Stimulated activated CD8-positive, alpha-beta memory T cell treated with anti-CD3 and anti-CD28 coated beads, Interleukin-7, amount 100 ng/mL, for 4 hours (primary cell): Measurements from ENCODE around the gene C17orf67.

ENCODE experiments used
- DNase-seq, 2 donors: peaks; one replicate each; pipeline ENCODE4 v3.0.0-alpha.2; 2020; ENCODE audit warnings: low read depth in 2 of 2

Gene C17orf67

DNA sequence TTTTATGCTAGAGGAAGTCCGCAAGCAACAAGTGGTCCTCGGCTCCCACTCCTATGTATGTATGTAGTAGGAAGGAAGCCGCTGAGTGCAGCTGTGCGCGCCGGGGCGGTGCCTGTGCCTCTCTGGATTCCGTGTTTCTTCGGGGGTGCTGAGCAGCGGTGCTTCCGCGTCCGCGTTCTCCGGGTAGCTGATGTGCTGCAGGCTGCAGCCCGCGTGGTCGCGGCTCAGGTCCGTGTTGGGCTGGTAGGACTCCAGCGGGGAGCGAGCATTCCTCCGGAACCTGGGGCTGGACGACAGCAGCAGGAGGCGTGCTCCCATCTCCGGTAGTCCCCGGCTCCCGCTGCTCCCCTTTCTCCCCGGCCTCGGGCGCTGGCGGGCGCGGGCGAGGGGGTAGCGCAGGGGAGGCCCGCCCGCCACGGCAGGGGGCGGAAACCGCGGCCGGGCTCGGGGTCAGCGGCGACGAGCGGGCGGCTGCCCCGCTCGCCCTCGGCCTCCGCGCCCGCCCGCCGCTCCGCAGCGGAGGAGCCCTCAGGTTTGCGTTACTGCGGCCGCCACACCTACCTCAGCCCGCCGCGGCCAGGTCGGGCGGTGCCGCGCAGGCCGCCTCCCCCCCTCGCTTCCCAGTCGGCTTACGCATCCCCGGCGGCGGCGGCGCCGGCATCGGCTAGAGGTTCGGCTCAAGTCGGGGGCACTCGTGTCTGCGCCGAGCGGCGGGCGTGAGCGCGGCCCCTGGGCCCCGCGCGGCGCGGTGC, 487 bp downstream of the C17orf67 start:
- DNase-seq: peak; percentile 39 to 62

DNA sequence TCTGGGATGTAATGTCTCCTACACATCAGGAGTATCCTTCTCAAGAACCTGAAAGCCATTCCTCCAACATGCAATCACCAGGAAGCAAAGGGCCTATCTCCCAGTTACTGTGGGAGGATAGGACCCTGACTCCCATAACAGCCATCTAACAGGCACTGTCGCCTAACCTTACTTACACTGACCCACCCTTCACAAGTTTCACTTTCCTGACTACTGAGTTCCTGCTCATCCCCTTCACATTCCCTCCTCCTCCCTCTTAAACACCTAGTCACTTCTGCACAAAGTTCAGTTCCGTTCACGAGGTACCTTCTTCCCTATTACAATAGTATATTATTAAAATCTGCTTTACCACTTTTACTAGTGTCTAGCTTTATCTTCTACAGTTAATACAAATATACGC, 1.3 kb downstream of the C17orf67 start:
- no peak for DNase-seq

DNA sequence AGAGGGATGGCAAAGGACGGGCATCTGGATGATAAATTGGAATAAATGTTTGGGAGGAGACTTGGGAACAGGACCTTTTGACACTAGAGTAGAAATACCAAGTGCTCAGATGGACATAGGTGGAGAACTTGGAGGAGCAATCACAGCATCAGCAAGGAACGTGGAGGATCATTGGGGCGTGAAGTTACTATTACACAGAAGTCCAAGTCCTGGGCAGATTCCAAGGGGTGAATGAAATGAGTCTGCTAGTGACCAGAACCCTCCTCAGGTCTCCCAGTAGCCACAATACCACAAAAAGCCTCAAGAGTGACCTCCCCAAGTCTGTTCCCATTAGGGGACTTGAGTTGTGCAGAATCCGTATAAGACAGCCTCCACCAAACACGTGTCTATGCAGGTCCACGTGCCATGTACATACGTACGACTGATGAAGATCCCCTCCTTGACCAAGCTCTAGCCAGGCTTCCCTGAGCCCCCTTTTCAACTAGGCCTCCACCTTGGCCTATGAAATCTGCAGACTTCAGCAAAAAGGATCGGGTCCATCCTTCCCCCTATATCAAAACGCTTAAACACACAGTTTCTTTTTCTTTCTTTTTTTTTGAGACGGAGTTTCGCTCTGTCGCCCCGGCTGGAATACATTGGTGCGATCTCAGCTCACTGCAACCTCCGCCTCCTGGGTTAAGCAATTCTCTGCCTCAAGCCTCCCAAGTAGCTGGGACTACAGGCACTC, 2.2 kb downstream of the C17orf67 start:
- no peak for DNase-seq

DNA sequence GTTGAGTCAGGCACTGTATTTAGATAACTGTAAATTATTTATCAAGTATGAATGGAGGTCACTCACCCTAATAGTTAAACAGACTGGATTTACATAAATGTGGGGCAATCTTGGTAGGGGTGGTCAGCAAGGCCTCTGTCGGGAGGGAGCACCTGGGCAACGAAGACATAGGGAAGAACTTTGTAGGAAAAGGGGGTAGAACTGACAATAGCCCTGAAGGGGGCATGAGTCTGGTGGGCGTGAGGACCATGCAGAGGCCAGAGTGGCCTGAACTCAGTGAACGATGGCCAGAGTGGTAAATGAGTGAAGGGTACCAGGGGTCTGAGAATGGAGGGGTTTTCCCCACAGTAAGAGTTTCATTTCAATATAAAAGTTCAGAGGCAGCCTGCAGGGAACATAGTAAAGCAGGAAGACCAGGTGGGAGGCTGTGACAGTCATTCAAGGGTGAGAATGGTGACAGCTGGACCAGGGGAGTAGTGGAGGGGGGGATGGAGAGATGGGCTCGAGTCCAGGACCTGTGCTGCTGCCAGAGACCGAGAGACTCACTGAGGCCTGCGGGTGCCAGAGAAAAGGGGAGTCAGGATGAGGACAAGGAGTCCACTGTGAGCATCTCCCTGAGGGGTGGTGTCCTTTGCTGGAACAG, 2.9 kb downstream of the C17orf67 start:
- no peak for DNase-seq

DNA sequence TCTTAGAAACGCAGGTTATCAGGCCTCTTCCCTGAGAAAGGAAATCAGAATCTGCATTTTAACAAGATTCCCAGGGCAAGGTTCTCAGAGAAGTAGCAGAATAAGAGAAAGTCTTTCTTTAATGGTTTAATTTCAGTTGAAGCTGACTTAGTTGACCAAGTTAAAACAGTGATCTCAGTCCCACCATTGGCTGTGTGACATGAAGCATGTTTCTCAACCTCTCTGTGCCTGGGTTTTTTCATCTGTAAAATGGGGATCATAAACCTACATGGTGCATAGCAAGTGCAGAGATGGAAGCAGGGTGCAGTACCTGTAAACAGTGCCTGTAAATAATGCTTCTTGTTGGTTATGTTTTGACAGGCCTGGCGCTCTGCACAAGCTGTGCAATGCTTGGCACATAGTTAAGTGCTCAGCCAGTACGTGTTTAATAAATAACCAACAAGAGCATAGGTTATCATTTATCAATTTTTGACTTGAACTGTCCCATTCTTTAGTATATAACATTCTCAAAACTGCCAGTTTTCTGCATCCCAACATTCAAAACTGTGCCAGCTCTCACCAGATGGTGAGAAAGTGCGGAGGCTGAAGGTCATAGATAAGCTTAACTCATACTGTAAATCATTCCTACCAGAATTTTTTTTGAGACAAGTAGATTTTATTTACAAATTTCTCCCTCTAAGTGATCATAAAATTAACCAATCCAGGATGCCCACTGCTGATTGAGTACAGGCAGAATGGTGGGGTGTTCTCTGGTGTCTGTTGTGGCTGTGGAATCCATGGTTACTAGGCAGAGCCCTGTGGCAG, 6.9 kb downstream of the C17orf67 start:
- no peak for DNase-seq

DNA sequence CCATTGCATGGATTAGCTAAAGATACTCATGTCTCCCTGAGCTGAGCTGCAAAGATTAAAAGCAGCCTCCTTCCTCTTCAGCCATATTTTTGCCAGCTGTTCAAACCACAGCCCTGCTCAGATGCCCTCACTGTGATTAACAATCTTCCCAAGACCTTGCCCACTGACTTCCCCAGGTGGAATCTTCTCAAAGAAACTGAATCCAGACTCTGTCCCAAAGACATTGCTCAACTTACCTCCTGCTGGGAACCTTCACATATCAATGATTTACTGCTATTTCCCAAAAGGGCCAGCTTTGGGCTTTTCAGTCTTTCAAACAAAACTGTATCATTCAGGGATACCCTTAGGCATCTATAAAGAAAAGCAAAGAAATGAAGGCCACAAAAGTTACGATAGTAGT, 9.2 kb downstream of the C17orf67 start:
- DNase-seq: no peak

DNA sequence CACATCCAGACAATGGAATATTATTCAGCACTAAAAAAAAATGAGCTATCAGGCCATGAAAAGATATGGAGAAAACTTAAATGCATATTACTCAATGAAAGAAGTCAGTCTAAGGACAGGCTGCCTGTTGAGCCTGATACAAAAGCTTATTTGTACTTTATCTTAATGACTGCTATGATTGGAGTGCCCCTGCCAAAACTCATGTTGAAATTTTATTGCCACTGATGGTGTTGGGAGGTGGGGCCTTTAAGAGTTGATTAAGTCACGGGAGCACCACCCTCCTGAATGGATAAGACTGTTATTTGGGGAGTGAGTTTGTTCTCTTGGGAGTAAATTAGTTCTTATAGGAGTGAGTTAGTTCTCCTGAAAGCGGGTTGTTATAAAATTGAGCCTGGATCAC, 9.9 kb downstream of the C17orf67 start:
- DNase-seq: no peak

DNA sequence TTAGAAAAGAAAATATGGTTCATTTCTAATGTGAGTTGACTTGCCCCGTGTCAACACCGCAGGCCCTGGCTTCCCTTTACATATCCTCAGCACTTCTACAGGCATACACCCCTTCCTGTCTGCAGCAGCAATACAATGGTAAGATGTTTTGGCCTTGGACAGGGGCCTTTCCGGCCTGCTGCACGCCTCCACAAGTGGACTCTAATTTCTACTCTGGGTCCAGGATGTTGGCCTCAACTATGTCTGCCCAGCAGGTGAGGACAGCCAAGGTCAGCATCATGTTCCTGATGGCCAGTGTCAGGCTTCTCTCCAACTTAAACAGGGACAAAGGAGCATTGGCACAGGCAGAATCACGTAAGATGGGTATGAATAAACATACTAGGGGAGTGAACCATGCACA, 11.0 kb downstream of the C17orf67 start:
- DNase-seq: no peak

DNA sequence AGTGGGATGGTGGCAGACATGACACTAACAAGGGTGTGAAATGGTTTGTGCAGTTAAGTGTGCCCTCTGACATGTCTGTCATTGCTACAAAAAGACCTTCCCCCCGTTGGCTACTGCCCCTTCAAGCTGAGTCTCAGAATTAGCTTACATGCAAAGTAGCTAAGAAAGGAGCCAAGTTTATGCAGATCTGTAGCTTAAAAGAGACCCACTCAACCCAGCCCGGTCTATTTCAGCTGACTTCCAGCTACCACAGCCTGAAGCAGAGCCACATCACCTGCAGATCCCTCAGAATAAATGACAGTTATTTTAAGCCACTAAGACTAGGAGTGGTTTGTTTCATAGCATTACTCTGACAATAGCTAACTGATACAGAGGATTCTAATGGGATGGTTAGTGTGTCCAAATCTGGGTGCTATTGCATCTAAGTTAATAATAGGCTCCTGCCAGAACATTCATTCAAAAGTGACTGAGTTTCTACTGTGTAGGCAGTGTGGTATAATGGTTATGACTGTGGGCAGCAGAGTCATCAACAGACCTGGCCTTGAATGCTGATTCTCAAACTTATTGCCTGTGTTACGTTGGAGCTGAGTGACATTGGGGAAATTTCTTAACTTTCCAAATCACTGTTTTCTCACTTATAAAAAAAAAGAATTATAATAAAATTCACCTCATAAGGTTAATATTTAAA, 11.7 kb downstream of the C17orf67 start:
- no peak for DNase-seq

DNA sequence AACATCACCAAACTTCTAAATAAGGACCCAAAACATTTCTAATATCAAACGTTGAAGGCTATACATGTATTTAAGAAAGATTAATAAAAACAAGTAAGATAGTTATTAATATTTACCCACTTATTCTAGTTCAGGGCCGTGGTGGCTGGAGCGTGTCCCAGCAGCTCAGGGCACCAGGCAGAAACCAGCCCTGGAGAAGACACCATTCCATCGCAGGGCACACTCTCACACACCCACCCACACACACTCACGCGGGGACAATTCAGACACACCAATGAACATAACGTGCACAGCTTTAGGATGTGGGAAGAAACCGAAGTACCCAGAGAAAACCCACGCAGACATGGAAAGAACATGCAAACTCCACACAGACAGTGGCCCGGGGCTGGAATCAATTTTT, 13.5 kb downstream of the C17orf67 start:
- no peak for DNase-seq

DNA sequence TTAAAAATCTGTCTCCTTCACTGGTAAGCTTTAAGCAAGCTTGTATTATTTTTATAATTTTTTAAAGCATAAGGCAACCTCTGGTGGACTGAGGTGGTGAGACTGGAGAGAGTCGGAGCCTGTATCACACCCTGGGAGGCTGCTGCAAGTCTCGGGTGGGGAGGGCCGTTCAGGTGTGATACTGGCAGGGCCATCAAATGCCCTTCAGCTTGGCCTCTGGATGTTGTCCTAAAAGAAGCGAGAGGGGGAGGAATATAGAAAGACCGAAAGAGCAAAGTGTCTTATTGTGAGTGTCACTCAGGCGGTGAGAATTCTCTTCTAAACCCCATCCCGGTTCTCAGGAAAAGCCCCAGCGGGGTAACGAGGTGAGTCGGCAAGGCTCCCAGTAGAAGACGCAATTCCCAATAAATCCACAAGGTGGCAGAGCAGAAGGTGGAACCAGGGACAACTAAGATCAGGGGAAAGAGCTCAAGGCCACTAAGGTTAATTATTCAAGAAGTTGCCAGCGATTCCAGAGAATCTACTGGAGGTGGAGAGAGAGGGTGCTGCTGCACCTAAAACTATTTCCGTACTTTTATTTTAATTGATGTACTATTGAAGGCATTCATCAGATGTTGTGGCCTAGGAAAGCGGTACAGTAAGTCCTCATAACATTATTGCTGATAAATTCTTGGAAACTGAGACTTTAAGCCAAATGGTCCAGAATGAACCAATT, 14.1 kb downstream of the C17orf67 start:
- DNase-seq: peak; percentile 31 to 54

DNA sequence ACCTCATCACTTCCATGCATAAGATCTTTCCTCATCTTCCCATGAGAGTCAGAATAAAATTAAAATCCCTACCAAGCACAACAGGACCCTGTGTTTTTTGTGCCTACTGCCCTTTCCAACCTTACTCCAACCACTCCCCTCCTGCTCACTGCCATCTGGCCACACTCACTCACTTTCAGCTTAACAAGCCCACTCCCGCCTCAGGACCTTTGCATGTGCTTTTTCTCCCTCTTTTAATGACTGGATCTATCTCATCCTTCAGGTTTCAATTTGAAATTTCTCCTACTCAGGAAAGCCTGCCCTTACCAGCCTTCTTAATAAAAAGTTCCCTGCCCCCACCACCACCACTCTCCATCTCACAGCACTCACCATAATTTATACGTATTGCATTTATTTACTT, 14.7 kb downstream of the C17orf67 start:
- DNase-seq: no peak

DNA sequence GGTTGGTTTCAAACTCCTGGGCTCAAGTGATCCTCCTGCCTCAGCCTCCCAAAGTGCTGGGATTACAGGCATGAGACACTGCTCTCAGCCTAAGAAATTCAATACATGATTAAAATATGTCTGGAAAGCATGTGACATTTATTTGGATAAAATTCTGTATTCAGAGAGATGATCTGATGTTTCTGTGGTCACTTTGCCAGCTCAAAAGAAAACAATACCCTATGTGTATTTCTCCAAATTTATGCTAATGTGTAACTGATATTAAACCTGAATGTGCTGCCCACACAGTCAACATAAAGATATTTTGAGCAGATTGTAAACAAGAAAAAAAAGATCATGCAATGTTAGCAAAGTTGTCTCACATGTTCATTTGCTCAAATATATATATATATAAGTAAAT, 16.7 kb downstream of the C17orf67 start:
- no peak for DNase-seq

DNA sequence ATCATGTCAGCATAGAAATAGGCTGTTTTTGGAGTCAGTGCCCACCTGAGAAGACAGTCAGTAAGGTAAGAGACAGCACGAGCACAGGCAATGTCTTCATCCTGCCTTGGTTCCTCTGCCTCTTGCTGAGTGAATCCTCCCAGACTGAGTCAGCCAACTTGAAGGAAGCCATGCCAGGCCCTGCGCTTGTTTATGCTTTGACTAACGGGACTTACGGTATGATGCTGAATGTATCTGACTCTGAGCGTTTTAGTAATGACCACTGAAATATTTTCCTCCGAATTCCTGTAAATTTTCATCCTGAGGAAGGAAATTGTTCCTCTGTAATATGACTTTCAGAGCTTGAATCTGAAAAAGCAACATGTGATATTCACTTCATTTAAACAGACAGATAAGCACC, 18.0 kb downstream of the C17orf67 start:
- DNase-seq: no peak

DNA sequence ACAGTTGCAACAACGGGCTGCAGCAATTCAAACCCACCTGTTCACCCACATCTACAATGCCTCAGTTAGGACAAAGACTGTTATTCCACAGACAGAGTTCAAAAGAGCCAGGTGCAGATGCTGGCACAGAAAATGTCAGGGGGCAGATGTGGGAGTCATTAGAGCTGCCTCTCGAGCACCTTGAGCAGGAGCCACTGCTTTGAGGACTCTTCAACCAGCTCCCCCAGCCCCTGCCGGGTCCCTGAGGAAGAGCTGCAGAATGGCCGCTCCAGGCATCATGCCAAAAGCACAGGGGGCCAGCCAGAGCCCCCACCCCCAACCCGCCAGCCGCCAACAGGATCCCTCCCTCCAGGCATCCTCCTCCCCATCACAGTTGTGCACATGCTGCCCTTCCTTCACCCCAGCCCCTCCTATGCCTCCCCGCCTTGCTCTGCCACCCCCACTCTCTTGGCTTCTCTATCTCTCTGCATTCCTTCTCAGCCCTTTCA, 20.8 kb downstream of the C17orf67 start:
- no peak for DNase-seq

DNA sequence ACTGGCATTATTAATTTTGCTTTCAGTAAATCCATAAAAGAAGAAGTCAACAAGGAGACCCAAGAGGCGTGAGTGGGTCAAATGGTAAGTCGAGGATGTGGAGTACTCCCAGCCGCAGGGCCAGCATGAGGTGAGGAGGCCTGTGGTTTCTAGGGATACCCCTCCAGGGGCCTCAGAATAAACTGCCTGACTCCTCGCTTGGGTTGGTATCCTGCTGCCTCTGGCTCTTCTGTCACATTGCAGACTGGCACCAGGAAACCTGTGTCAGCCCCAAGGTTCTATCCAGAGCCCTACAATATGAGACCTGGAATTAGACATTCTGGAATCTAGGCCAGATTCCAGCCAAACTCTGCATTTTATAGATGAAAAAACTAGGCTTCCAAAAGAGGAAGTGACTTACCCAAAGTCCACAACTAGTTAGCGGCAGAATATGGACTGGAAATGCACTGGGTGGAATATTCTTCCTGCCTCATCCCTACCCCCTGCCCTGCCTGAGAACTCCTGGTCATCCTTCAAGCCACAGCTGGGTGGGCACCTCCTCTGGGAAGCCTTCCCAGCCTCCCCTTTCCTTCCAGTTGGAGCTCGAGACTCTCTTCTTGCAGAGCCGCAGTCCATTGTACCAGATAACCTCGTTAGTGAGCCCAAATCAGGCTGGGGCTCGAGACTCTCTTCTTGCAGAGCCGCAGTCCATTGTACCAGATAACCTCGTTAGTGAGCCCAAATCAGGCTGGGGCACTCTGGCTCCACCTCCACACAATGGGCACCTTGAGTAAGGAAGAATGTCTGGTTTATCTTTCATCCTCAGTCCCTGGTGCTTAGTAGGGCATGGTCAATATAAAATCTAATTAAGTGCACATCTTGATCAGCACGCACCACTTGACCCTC, 22.6 kb downstream of the C17orf67 start:
- no peak for DNase-seq

DNA sequence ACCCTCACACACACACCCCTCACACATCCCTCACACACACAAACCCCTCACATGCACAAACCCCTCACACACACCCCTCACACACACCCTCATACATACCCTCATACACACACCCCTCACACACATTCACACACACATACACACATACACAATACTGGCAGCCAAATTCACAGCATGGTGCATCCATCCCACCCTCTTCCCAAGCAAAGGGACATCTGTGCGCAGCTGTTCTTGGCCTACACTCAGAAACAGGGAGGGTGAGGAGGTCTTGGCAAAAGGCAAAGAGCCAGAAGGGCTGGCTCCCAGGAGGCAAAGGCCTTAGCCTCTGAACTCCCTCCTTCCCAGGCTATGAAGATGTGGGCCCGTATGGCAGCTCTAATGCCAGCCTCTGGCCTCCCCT, 23.4 kb downstream of the C17orf67 start:
- no peak for DNase-seq

DNA sequence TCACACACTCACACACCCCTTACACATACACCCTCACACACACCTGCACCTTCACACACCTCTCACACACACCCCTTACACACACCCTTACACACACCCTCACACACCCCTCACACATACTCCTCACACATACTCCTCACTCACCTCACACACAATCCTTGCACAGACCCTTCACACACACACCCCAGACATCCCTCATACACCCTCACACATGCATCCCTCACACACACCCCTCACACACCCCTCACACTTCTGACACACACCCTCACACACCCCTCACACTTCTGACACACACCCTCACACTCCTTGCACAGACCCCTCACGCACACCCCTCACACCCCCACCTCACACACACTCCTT, 23.9 kb downstream of the C17orf67 start:
- DNase-seq: no peak

DNA sequence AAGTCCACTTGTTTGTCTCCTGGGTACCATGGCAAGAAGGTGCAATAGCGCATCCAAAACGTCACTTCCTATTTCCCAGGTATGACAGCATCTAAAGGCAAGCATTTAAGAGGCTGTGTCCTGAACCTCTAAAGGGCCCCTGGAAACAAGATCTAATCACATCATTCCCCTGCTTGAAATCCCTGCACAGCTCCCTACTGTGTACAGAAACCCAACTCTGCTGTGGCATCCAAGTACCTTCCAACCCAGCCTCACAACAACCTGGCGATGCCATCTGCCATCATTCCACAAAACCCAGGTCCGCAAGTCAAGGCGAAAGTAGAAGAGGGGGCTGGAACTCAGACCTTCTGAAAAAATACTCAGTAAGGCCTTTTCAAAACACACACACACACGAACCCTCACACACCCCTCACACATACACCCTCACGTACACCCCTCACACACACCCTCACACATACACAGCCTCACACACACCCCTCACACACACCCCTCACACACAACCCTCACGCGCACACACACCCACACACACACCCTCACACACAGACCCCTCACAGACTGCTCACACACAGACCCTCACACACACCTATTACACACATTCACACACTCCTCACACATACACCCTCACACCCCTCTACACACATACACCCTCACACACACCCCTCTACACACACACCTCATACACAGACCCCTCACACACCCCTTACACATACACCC, 24.5 kb downstream of the C17orf67 start:
- no peak for DNase-seq
